Measurements from ENCODE around the gene BECN2. TPM values are rescaled to one million over a fixed set of nuclear protein-coding genes. Genes with fewer than 3 reads are reported as not detected.

The BECN2 gene
- total RNA-seq, 2 donors from 2014 or later: not detected

DNA sequence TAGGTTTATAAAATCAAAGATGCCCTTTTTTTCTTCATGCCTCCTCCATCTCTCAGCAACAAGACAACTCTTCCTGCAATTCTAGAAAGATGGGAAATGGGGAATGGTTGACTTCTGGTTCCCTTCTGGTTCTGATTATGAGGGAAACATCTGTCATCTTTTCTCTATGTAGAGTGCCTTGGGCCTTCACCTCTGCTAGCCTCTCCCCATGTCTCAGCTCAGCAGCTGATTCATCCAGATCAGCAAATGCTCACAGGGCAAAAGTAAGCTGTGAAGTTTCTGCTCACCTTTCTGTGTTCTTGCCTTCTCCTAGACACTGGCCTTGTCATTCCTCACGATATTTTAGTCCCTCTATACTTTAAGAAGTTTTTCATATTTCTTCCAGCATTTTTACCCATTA lies 17.8 kb upstream of the BECN2 start:
- Histone ChIP-seq H3K27ac (no peak overlapping the region), H3K36me3 (no peaks in the 10 kb centered on the region), H3K27me3 (replicated peaks; ENCODE audit: insufficient read depth) (no peaks in the 10 kb centered on the region), H3K9me3 (no peaks in the 10 kb centered on the region), H3K4me1 (ENCODE audit: control insufficient read depth in 1 of 2, low read depth in 2 of 2) (no peaks in the 10 kb centered on the region), H3K4me3 (no peak overlapping the region)
- no peak for DNase-seq (ENCODE audit: low spot score)
- no peak for ATAC-seq (ENCODE audit: insufficient number of reproducible peaks, low FRiP score, low read depth)
- TF ChIP-seq, protein P1, sequence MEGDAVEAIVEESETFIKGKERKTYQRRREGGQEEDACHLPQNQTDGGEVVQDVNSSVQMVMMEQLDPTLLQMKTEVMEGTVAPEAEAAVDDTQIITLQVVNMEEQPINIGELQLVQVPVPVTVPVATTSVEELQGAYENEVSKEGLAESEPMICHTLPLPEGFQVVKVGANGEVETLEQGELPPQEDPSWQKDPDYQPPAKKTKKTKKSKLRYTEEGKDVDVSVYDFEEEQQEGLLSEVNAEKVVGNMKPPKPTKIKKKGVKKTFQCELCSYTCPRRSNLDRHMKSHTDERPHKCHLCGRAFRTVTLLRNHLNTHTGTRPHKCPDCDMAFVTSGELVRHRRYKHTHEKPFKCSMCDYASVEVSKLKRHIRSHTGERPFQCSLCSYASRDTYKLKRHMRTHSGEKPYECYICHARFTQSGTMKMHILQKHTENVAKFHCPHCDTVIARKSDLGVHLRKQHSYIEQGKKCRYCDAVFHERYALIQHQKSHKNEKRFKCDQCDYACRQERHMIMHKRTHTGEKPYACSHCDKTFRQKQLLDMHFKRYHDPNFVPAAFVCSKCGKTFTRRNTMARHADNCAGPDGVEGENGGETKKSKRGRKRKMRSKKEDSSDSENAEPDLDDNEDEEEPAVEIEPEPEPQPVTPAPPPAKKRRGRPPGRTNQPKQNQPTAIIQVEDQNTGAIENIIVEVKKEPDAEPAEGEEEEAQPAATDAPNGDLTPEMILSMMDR (IDR thresholded peaks at IDR 0.05): no peak

DNA sequence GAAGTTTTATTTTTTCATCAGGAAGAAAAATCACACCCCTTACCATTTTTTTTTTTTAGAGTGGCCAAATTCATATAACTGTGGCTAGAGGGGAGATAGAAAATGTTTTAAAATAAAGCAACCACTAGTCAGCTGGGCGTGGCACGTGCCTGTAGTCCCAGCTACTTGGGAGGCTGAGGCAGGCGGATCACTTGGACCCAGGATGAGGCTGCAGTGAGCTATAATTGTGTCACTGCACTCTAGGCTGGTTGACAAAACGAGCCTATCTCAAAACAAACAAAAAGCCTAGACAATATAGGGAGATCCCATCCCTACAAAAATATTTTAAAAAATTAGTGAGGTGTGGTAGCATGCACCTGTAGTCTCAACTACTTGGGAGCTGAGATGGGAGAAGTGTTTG lies 14.8 kb upstream of the BECN2 start:
- ATAC-seq (ENCODE audit: insufficient number of reproducible peaks, low FRiP score, low read depth) (no peak), DNase-seq (ENCODE audit: low spot score) (no peak)
- Histone ChIP-seq H3K36me3 (no peaks in the 10 kb centered on the region), H3K4me1 (ENCODE audit: control insufficient read depth in 1 of 2, low read depth in 2 of 2) (no peaks in the 10 kb centered on the region), H3K27me3 (replicated peaks; ENCODE audit: insufficient read depth) (no peaks in the 10 kb centered on the region), H3K4me3 (no peak overlapping the region), H3K9me3 (no peaks in the 10 kb centered on the region), H3K27ac (no peak overlapping the region)
- TF ChIP-seq, protein P1 (IDR thresholded peaks at IDR 0.05): no peak

DNA sequence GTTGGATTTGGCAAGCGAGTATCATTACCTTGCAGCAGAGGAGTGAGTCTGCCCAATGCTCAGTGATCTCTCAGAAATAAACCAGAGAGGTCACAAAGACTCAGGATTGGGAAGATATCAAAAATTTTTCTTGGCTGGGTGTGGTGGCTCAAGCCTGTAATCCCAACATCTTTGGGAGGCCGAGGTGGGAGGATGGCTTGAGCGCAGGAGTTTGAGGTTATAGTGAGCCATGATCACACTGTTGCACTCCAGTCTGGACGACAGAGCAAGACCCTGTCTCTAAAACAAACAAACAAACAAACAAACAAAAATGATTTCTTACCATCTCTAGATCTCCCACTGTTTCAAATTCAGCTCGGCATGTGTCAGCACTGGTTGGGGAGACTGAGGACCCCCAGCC lies 13.3 kb upstream of the BECN2 start:
- DNase-seq (ENCODE audit: low spot score) (no peak), ATAC-seq (ENCODE audit: insufficient number of reproducible peaks, low FRiP score, low read depth) (no peak)
- H3K27me3 ChIP-seq (replicated peaks; ENCODE audit: insufficient read depth): no peaks in the 10 kb centered on the region
- H3K36me3 ChIP-seq: no peaks in the 10 kb centered on the region
- TF ChIP-seq, protein P1 (IDR thresholded peaks at IDR 0.05): no peak
- no peaks in the 10 kb centered on the region for H3K9me3 ChIP-seq
- no peaks in the 10 kb centered on the region for H3K4me1 ChIP-seq (ENCODE audit: control insufficient read depth in 1 of 2, low read depth in 2 of 2)
- no peak overlapping the region for H3K27ac ChIP-seq
- H3K4me3 ChIP-seq: no peak overlapping the region

DNA sequence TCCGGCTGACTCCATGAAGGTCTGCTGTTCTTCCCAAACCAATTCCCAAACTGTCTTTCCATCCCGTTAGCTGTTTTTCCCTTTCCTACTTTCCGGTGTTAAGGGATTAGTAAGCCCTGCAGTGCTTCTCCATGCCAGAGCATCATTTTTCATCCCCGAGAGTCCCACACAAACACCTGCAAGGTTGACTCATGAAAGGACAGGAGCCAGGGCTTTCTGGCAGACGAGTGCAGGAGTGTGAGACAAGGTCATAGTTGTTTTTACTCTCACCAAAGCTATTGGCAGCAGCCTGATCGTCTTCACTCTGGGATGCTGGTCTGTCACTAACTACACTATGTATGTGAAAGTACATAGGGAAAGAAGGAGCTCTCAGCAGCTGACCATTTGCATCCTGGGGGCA lies 10.2 kb upstream of the BECN2 start:
- H3K27ac ChIP-seq: no peak overlapping the region
- DNase-seq (ENCODE audit: low spot score) (no peak), ATAC-seq (ENCODE audit: insufficient number of reproducible peaks, low FRiP score, low read depth) (no peak)
- H3K36me3 ChIP-seq: no peaks in the 10 kb centered on the region
- H3K27me3 ChIP-seq (replicated peaks; ENCODE audit: insufficient read depth): no peaks in the 10 kb centered on the region
- no peak overlapping the region for H3K4me3 ChIP-seq
- no peaks in the 10 kb centered on the region for H3K9me3 ChIP-seq
- H3K4me1 ChIP-seq (ENCODE audit: control insufficient read depth in 1 of 2, low read depth in 2 of 2): no peaks in the 10 kb centered on the region
- TF ChIP-seq, protein P1 (IDR thresholded peaks at IDR 0.05): no peak

DNA sequence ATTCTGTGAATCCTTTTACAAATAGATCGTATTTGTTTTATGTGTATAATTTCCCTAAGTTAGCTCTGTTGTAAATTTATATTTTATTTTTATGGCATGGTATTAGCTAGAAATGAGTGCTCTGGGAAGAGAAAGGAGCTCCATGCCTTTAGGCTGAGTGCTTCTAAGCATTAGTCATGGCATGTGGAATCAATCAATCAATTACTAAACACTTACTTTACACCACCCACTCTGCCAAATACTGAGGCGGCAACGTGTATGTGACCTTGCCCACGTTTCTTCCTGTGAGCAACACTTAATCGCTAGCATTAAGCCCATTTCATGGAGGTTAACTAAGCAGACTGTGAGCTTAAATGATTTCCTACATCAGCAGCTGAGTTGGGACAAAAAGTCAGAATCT lies 7.2 kb upstream of the BECN2 start:
- Histone ChIP-seq H3K36me3 (no peaks in the 10 kb centered on the region), H3K27ac (no peak overlapping the region), H3K27me3 (replicated peaks; ENCODE audit: insufficient read depth) (no peaks in the 10 kb centered on the region), H3K9me3 (no peaks in the 10 kb centered on the region), H3K4me3 (no peak overlapping the region), H3K4me1 (ENCODE audit: control insufficient read depth in 1 of 2, low read depth in 2 of 2) (no peaks in the 10 kb centered on the region)
- TF ChIP-seq, protein P1 (IDR thresholded peaks at IDR 0.05): no peak
- ATAC-seq (ENCODE audit: insufficient number of reproducible peaks, low FRiP score, low read depth) (no peak), DNase-seq (ENCODE audit: low spot score) (no peak)

Measured in thoracic aorta (tissue), 2 donors.